Measurements from ENCODE around the gene MAPK9.

- no peak for TF ChIP-seq CTCF (IDR thresholded peaks at IDR 0.05)
- TF ChIP-seq EP300 (IDR thresholded peaks at IDR 0.05): no peak
- TF ChIP-seq POLR2AphosphoS5 (IDR thresholded peaks at IDR 0.05): no peak
- TF ChIP-seq POLR2A (IDR thresholded peaks at IDR 0.05): no peak
Observed at GRCh38 chr5:180339583-180340183, 47.8 kb upstream of the MAPK9 start.
